ENCODE data around the gene WDR27.

DNA sequence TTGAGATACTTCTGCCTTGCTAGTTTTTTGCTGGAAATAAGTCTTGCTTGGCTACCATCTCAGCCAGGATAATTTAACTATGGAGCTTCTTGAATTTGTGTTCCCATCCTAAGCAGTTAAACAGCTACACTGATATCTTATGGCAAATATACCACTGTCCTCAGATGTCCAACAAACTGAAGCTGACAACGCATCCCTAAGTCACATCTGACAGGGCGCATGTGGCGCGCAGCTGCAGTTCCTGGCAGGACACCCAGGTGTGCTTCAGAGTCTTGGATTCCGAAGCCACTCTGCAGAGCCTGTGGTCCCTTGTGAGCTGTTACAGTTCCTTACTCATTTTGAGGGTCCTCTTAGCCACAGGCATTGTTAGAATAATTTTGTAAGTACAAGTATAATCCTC, 127.9 kb downstream of the WDR27 start:
- TF ChIP-seq, protein P1, sequence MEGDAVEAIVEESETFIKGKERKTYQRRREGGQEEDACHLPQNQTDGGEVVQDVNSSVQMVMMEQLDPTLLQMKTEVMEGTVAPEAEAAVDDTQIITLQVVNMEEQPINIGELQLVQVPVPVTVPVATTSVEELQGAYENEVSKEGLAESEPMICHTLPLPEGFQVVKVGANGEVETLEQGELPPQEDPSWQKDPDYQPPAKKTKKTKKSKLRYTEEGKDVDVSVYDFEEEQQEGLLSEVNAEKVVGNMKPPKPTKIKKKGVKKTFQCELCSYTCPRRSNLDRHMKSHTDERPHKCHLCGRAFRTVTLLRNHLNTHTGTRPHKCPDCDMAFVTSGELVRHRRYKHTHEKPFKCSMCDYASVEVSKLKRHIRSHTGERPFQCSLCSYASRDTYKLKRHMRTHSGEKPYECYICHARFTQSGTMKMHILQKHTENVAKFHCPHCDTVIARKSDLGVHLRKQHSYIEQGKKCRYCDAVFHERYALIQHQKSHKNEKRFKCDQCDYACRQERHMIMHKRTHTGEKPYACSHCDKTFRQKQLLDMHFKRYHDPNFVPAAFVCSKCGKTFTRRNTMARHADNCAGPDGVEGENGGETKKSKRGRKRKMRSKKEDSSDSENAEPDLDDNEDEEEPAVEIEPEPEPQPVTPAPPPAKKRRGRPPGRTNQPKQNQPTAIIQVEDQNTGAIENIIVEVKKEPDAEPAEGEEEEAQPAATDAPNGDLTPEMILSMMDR (conservative IDR thresholded peaks at IDR 0.05; ENCODE audit: low read length), result no peak
- no peak for TF ChIP-seq EZH2phosphoT487 (IDR thresholded peaks at IDR 0.05; ENCODE audit: borderline replicate concordance, low read depth, low read length)
